Activated B cell treated with CpG ODN at 0.5 μM for 24 hours (primary cell): Measurements from ENCODE around the gene UPF2. TPM values are rescaled to one million over a fixed set of nuclear protein-coding genes. Genes with fewer than 3 reads are reported as not detected.

Experiments used
- ATAC-seq: fragments of 200-7000 bp; cut with Tn5 transposase; one replicate; pipeline ENCODE4 v1.10.0; 2021; ENCODE audit warnings: low read depth, mild to moderate bottlenecking, moderate library complexity
- CTCF ChIA-PET: fragments of 350-600 bp; sonication (Branson Sonifier 250); formaldehyde crosslinking; loops from one replicate; lab custom pipeline; 2021; ENCODE audit warnings: antibody characterized with exemption; lab: Charles Lee
- POLR2A ChIA-PET: fragments of 350-600 bp; sonication (Branson Sonifier 250); formaldehyde crosslinking; loops from one replicate; lab custom pipeline; 2021; ENCODE audit warnings: antibody characterized with exemption; lab: Charles Lee
- DNase-seq: peaks from one replicate; pipeline ENCODE4 v3.0.0; 2022
- H3K27ac Mint-ChIP-seq: one replicate; pipeline ENCODE4 v1.8.0; 2020; ENCODE audit warnings: mixed read lengths
- H3K27me3 Mint-ChIP-seq: one replicate; pipeline ENCODE4 v1.8.0; 2021; ENCODE audit warnings: mixed read lengths
- H3K36me3 Mint-ChIP-seq: one replicate; pipeline ENCODE4 v1.8.0; 2021; ENCODE audit warnings: low read depth, mixed read lengths
- H3K4me1 Mint-ChIP-seq: one replicate; pipeline ENCODE4 v1.8.0; 2021; ENCODE audit warnings: mixed read lengths
- H3K4me3 Mint-ChIP-seq: one replicate; pipeline ENCODE4 v1.8.0; 2020; ENCODE audit warnings: mild to moderate bottlenecking, mixed read lengths
- H3K9me3 Mint-ChIP-seq: one replicate; pipeline ENCODE4 v1.8.0; 2020; ENCODE audit warnings: mixed read lengths
- intact Hi-C: fragments of 100-400 bp; cut with micrococcal nuclease; formaldehyde crosslinking; loops from one replicate; pipeline ENCODE4 v1.15.1; 2024
- total RNA-seq: library from RNA; stranded (reverse); gene quantifications from 2 replicates; pipeline ENCODE4 v1.2.3, GENCODE V29; 2022
- TF ChIP-seq, protein P1 (sequence below): fragments of 200-600 bp; IDR thresholded peaks from one replicate; pipeline ENCODE4 v1.8.0; 2022; ENCODE audit warnings: antibody characterized with exemption, mild to moderate bottlenecking

Gene UPF2
- total RNA-seq, 1 donor from 2014 or later: 58.0 TPM

DNA sequence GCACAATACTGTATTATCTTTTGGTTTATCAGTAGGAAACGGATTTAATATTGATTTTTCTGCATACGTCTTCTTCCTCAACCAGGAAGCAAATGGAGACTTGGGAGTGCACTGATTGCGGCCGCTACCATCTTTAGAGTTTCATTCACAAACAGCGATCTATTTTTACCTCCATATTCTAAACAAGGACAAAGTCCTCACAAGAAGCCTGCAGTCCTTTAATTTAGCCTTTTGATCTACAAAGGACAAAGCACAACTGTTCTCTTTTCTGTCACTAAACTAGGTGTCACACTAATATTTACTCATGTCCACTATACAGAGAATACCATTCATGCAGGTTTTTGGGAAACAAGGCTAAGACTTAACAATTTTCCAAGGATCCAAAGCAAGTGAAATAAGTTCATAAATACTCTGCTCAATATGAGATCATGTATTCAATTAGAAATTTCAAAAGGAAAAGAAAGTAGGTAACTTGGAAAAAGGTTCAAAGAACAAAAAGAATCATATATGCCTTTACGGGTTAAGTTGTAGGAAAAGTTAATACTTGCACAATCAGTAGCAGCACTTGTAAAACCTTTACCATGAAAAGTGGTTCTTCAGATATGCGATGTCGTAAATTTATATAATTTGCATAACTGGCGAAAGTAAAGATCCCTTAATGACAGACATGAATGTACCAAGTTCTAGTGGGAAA, 92.1 kb downstream of the UPF2 start:
- POLR2A ChIA-PET: no interaction called here
- H3K27ac Mint-ChIP-seq: no peak overlapping the region
- TF ChIP-seq, protein P1, sequence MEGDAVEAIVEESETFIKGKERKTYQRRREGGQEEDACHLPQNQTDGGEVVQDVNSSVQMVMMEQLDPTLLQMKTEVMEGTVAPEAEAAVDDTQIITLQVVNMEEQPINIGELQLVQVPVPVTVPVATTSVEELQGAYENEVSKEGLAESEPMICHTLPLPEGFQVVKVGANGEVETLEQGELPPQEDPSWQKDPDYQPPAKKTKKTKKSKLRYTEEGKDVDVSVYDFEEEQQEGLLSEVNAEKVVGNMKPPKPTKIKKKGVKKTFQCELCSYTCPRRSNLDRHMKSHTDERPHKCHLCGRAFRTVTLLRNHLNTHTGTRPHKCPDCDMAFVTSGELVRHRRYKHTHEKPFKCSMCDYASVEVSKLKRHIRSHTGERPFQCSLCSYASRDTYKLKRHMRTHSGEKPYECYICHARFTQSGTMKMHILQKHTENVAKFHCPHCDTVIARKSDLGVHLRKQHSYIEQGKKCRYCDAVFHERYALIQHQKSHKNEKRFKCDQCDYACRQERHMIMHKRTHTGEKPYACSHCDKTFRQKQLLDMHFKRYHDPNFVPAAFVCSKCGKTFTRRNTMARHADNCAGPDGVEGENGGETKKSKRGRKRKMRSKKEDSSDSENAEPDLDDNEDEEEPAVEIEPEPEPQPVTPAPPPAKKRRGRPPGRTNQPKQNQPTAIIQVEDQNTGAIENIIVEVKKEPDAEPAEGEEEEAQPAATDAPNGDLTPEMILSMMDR: no peak

DNA sequence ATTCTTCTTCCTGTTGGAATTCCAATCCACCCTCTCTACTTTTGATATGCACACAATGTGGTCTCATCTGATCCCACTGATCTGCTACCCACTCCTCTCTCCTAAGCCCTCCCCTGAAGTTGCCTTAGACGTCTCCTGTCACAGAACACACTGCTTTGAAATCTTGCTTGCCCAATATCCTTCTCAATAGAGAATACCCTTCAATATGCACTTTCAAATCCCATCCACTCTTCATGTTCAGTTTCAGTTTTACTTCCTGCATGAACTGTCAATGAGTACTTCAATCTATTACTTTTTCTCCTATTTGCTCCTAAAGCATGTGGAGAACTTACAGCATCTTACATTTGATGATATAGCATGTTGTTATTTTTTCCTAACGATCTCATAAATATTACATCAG, 93.5 kb downstream of the UPF2 start:
- peaks cover 3% of the 10 kb centered on the region for H3K9me3 Mint-ChIP-seq
- CTCF ChIA-PET: no interaction called here
- H3K27ac Mint-ChIP-seq: peak overlapping the region; percentile 33
- H3K4me3 Mint-ChIP-seq: no peak overlapping the region
- POLR2A ChIA-PET: no interaction called here
- H3K36me3 Mint-ChIP-seq: peaks cover 62% of the 10 kb centered on the region
- H3K27me3 Mint-ChIP-seq: no peaks in the 10 kb centered on the region
- TF ChIP-seq, protein P1: no peak
- no peak for DNase-seq
- ATAC-seq: no peak
- intact Hi-C loops: no loop called here
- peaks cover 15% of the 10 kb centered on the region for H3K4me1 Mint-ChIP-seq

More for the DNA sequence above, 92.1 kb downstream of the UPF2 start:
- intact Hi-C loops: no loop called here
- Mint-ChIP-seq H3K36me3 (peaks cover 61% of the 10 kb centered on the region), H3K27me3 (no peaks in the 10 kb centered on the region), H3K4me1 (peaks cover 15% of the 10 kb centered on the region), H3K4me3 (no peak overlapping the region), H3K9me3 (peaks cover 3% of the 10 kb centered on the region)
- ATAC-seq (no peak), DNase-seq (no peak)
- CTCF ChIA-PET: no interaction called here

DNA sequence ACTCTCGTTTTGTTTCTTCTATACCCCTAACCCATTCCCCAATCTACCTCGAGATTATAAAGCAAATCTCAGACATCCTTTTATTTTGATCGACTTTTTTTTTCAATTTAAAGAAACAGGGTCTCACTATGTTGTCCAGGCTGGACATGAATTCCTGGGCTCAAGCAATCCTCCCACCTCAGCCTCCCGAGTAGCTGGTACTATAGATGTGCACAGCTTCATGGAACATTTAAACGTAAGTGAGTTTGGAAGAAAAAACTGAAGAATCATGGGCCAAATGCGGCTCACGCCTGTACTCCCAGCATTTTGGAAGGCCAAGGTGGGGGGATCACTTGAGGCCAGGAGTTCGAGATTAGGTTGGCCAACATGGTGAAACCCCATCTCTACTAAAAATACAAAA, 96.0 kb downstream of the UPF2 start:
- Mint-ChIP-seq H3K36me3 (peaks cover 61% of the 10 kb centered on the region), H3K4me1 (peaks cover 15% of the 10 kb centered on the region), H3K4me3 (no peak overlapping the region), H3K9me3 (peaks cover 3% of the 10 kb centered on the region), H3K27me3 (no peaks in the 10 kb centered on the region), H3K27ac (no peak overlapping the region)
- DNase-seq (no peak), ATAC-seq (no peak)
- CTCF ChIA-PET: interaction anchor here (1.2 kb wide), 1 partner anchor 10 kb away, joined by 4 read pairs; no protein-coding TSS in a partner anchor
- TF ChIP-seq, protein P1: no peak
- POLR2A ChIA-PET: no interaction called here
- intact Hi-C loops: no loop called here

DNA sequence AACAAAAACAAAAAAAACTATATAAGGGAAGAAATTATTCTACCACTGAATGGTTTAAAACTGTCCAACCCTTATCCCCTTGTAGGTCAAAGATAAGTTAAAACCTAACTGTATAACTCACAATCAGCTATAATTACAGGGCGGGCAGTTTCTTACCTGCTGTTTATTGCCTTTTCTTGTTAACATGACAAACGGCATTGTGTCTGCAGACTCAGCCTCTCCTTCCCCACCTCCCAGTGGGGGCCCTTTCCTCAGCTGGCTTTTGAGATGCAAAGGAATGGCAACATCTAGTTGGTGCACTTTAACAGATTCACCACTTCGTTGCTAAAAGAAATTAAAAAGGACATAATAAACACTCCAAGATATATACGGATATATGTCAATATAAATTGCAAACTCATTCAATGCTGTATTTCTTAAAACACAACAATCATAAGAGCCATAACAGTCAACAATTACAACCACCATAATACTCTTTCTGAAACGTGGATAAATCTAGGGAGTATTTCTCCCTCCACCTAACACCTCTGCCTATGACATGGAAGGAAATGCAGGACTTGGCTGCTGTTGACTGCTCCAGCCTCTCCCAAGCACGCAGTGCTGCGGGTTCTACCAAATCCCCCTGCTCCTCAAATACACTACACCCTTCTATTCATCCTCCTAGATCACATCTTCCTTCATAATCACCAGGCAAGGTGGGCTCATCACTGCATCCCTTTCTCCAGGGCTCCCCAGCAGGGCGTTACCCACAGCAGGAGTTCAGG, 106.0 kb downstream of the UPF2 start:
- intact Hi-C loops: no loop called here
- ChIA-PET POLR2A (no interaction called here), CTCF (interaction anchor here (1.8 kb wide), 1 partner anchor 10 kb away, joined by 4 read pairs; no protein-coding TSS in a partner anchor)
- TF ChIP-seq, protein P1: no peak
- Mint-ChIP-seq H3K9me3 (no peaks in the 10 kb centered on the region), H3K4me3 (no peak overlapping the region), H3K4me1 (no peaks in the 10 kb centered on the region), H3K27me3 (no peaks in the 10 kb centered on the region), H3K36me3 (peaks cover 53% of the 10 kb centered on the region), H3K27ac (no peak overlapping the region)
- DNase-seq (no peak), ATAC-seq (no peak)

DNA sequence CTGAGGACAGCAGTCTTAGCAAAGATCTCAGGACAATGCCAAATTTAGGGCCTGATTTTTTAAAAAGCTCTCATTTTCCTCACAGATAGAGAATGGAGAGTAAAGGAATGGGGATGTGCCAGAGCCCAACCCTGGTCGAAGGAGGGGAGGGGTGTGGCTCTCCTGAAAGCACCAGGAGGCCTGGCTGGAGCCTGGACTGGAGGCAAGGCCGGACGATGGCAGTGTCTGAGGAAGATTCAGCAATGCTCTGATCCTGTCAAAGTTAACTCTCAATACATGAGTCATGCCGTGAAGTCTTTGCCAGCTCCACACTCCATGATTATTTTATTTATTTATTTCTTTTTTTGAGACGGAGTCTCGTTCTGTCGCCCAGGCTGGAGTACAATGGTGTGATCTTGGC, 108.3 kb downstream of the UPF2 start:
- Mint-ChIP-seq H3K36me3 (peaks cover 75% of the 10 kb centered on the region), H3K9me3 (no peaks in the 10 kb centered on the region), H3K27ac (no peak overlapping the region), H3K4me1 (no peaks in the 10 kb centered on the region), H3K27me3 (no peaks in the 10 kb centered on the region), H3K4me3 (no peak overlapping the region)
- DNase-seq (no peak), ATAC-seq (no peak)
- CTCF ChIA-PET: no interaction called here
- intact Hi-C loops: no loop called here
- TF ChIP-seq, protein P1: no peak
- POLR2A ChIA-PET: no interaction called here
